ENCODE measurements around the gene LTK.

DNA sequence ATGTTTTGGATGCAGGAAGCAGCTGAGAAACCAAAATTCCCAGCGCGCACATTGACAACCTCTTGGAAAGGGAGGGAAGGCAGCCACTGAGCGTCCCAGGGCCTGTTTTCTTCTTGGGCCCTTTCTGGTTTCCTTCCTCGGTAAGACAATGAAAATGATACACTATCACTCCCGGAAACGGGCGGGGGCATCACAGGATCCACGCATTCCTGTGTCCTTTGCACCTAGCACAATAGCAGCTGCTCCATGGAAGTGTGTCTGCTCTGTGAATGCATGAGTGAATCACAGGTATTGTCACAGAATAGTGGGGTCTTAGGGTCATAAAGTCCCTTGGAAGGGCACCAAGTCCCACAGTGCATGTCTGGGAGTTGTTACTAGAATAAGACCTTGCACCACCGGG lies 26.2 kb downstream of the LTK start:
- TF ChIP-seq, protein P1, sequence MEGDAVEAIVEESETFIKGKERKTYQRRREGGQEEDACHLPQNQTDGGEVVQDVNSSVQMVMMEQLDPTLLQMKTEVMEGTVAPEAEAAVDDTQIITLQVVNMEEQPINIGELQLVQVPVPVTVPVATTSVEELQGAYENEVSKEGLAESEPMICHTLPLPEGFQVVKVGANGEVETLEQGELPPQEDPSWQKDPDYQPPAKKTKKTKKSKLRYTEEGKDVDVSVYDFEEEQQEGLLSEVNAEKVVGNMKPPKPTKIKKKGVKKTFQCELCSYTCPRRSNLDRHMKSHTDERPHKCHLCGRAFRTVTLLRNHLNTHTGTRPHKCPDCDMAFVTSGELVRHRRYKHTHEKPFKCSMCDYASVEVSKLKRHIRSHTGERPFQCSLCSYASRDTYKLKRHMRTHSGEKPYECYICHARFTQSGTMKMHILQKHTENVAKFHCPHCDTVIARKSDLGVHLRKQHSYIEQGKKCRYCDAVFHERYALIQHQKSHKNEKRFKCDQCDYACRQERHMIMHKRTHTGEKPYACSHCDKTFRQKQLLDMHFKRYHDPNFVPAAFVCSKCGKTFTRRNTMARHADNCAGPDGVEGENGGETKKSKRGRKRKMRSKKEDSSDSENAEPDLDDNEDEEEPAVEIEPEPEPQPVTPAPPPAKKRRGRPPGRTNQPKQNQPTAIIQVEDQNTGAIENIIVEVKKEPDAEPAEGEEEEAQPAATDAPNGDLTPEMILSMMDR (IDR thresholded peaks at IDR 0.05; ENCODE audit: low read depth, low read length, poor library complexity, severe bottlenecking), result no peak
- TF ChIP-seq EZH2phosphoT487 (IDR thresholded peaks at IDR 0.05; ENCODE audit: borderline replicate concordance, low read length), result no peak
